HG02798 (cell line): ENCODE measurements around the gene ZFYVE9.
"Not testable (repeated sequence)": the region's sequence is repeated elsewhere in the genome, so short reads cannot be mapped to it uniquely, and the experiment has no call there.

ENCODE experiments used
- ATAC-seq: cut with Tn5 transposase; IDR thresholded peaks from one replicate; pipeline ENCODE4 v1.9.1; 2021; ENCODE audit warnings: mild to moderate bottlenecking; ENCODE audit not compliant: unreplicated experiment, poor library complexity

The ZFYVE9 gene

GRCh38 chr1:52182874-52183400 lies 41.0 kb downstream of the ZFYVE9 start:
- no peak for ATAC-seq

GRCh38 chr1:52186449-52186848 lies 44.6 kb downstream of the ZFYVE9 start:
- no peak for ATAC-seq

GRCh38 chr1:52189898-52190480 lies 48.1 kb downstream of the ZFYVE9 start:
- ATAC-seq: no peak

- ATAC-seq: no peak
Measured at GRCh38 chr1:52190500-52191252, 48.8 kb downstream of the ZFYVE9 start.

GRCh38 chr1:52191395-52191965 lies 49.6 kb downstream of the ZFYVE9 start:
- ATAC-seq: no peak

GRCh38 chr1:52192024-52192423 lies 50.1 kb downstream of the ZFYVE9 start:
- ATAC-seq: no peak

- no peak for ATAC-seq
Measured at GRCh38 chr1:52192436-52192835, 50.5 kb downstream of the ZFYVE9 start.

GRCh38 chr1:52193985-52194384 lies 52.1 kb downstream of the ZFYVE9 start:
- ATAC-seq: no peak

GRCh38 chr1:52195161-52195560 lies 53.3 kb downstream of the ZFYVE9 start:
- ATAC-seq: no peak

- no peak for ATAC-seq
Measured at GRCh38 chr1:52203935-52204625, 62.2 kb downstream of the ZFYVE9 start.

- no peak for ATAC-seq
Measured at GRCh38 chr1:52204696-52205095, 62.8 kb downstream of the ZFYVE9 start.

GRCh38 chr1:52206686-52207085 lies 64.8 kb downstream of the ZFYVE9 start:
- not testable (repeated sequence) for ATAC-seq

GRCh38 chr1:52209429-52209828 lies 67.5 kb downstream of the ZFYVE9 start:
- ATAC-seq: no peak

- ATAC-seq: no peak
Measured at GRCh38 chr1:52210044-52210443, 68.2 kb downstream of the ZFYVE9 start.

GRCh38 chr1:52216907-52217458 lies 75.1 kb downstream of the ZFYVE9 start:
- ATAC-seq: no peak

- ATAC-seq: no peak
Measured at GRCh38 chr1:52225174-52225573, 83.3 kb downstream of the ZFYVE9 start.

- no peak for ATAC-seq
Measured at GRCh38 chr1:52229494-52229893, 87.6 kb downstream of the ZFYVE9 start.

GRCh38 chr1:52233463-52233862 lies 91.6 kb downstream of the ZFYVE9 start:
- ATAC-seq: no peak

- no peak for ATAC-seq
Measured at GRCh38 chr1:52234014-52234413, 92.1 kb downstream of the ZFYVE9 start.

GRCh38 chr1:52234708-52235107 lies 92.8 kb downstream of the ZFYVE9 start:
- ATAC-seq: no peak

- no peak for ATAC-seq
Measured at GRCh38 chr1:52235646-52236045, 93.8 kb downstream of the ZFYVE9 start.
